GM18868 (cell line): Measurements from ENCODE around the gene CCDC47.
"Not testable (repeated sequence)": the region's sequence is repeated elsewhere in the genome, so short reads cannot be mapped to it uniquely, and the experiment has no call there.

Experiments used
- ATAC-seq: cut with Tn5 transposase; IDR thresholded peaks from one replicate; pipeline ENCODE4 v1.9.1; 2021; ENCODE audit warnings: mild to moderate bottlenecking, moderate library complexity; ENCODE audit not compliant: unreplicated experiment

Gene CCDC47, protein sequence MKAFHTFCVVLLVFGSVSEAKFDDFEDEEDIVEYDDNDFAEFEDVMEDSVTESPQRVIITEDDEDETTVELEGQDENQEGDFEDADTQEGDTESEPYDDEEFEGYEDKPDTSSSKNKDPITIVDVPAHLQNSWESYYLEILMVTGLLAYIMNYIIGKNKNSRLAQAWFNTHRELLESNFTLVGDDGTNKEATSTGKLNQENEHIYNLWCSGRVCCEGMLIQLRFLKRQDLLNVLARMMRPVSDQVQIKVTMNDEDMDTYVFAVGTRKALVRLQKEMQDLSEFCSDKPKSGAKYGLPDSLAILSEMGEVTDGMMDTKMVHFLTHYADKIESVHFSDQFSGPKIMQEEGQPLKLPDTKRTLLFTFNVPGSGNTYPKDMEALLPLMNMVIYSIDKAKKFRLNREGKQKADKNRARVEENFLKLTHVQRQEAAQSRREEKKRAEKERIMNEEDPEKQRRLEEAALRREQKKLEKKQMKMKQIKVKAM

DNA sequence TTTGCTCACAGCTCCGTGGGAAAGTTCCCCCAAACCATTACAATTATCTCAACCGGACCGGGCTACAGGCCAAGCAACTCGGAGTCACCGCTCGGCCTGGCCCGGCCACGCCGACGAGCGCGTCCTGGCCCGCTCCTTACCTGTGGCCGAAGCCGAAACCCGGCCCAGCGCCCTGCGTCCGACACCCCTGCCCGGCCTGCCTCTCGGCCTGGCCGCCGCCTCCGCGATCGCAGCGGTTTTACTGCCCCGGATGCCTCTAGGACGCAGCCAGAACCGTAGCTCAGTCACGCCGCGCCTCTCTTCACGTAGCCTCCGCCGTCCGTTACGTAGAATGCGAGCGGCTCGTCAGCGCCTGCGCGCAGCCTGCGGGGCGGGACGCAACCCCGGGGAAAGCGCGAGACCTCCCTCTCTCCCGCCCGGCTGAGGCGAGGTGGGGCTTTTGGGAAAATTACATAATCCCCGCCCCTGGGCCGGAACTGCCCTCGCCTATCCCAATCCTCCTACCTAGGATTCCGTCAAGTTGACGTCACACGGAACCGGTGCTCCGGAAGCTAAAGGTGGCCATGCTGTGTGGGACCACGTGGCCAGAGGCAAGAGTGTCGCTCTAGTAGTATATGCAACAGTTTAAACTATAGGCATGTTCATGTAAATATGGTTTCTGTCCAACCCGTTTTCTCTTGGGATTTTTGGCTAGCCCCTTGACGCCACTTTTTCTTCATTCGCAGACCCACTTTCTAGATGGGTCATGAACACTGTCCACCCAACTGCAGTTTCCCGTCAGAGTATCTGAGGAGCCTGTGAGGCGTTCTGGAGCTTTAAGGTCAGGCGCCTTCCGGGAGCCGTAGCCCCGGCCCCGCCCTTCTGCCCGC lies at the start of gene CCDC47:
TSS of gene CCDC47 (minus strand) at position 326 of the 869 bp plus-strand sequence. CDS start 7,422 bp downstream, outside the sequence.
- peak; percentile 84 for ATAC-seq

DNA sequence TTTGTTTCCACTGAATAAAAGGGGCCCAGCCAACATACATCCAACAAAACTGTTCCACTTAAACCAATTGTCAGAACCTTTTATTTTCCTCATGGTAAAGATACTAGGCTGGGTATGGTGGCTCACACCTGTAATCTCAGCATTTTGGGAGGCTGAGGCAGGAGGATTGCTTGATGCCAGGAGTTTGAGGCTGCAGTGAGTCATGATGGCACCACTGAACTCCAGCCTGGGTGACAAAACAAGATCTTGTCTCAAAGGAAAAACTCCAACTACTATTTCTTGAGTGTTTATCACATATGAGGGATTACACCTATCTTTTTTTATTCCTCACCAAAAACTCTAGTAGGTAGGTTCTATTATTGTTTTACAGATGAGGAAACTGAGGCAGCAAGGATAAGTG lies 49.1 kb upstream of the CCDC47 start:
- no peak for ATAC-seq

DNA sequence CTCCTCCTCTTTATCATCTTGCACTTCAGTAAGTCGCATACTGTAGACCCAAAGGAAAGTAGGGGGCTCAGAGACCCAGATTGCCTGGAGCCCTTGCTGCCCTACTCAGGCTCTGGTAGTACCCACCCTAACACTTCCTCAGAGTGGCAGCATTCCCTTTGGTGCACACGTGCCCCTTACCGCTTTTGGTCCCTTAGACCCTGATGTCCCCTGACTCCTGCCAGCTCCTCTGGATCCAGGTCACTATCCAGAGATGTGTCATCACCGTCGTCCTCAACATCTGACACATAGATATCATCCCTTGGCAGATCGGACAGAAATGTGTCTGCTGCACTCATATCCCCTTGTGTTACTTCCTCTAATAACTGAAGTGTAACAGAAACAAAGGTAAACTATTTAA lies 48.4 kb upstream of the CCDC47 start:
- no peak for ATAC-seq

DNA sequence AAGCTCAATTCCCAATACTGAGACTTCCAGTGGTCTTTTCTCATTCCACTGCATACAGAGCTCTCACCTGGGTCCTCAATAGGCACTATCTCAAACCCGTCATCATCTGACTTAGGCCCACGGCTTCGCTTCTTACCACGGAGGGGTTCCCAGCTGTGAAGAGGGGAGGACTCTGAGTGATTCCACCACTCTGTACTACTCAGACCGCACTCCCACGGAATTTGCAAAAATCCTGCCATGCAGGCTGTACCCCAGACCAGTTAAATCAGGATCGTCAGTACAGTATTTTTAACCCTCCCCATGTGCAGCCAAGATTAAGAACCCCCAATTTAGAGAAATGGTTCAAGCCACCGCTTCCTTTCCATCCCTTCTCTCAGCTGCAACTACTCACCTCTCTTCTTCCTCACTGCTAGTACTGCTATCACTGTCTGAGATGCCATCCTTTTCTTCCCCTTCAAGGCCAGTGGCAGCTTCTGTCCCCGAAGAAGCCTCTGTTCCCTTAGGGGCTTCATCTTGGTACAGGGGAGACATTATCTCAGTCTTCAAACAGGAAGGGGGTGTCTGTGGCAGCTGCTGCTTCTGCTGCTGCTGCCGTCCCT lies 47.7 kb upstream of the CCDC47 start:
- no peak for ATAC-seq

DNA sequence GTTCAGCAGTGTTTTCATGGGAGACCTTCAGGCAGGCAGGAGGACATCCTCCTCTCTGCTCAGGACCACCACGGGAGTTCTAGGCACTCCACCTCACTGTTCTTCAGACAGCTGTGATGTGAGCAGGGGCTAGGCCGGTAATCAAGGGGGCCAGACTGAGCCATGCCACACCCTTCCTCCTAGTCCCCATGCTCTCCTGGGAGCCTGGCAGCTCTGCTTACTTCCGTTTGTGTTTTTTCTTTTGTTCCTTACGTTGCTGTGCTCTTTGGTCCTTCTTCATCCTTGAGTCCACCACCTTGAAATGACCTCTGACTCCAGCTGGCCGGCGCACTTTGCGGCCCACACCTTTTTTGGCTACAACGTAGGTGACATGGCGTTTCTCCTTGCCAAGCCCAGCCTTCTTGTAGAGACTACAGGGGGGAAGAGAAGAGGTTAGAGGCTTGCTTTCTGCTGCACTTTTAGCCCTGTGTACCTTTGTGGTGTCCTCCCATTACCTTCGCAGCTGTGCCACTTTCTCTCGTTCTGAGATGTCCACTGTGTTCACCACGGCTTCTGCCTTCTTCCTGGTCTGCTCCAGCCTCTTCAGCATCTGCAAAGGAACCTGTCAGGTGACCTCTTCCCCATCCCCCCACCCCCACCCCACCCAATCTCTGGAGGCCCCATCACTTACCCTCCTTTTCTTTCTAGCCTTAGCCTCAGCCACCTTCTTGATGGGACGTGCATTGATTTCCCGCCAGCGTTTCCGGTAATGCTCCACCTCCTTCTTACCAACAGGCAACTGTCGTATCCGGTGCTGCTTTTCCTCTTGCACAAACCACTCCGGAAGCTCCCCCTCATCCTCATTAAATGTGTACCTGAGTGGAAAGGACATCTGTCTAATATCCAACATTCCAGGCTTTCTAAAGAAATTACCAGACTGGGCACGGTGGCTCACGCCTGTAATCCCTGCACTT lies 46.5 kb upstream of the CCDC47 start:
- ATAC-seq: no peak

DNA sequence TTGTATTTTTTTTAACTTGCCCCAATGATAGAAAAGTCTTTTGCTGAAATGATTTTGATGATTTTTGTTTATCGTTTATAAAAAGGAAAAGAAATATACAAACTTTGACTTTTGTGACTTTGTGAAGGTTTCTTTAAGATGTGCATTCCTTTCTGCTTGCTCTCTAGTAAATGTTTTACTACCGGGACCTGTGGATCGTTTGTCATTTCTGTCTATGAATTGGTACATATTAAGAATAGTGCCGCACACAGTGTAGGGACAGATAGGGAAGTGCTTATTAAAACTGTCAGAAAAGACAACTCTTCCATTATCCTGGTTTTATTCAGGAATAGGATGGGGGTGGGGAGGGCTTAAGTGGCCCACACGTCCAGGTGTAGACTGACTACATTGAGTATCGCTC lies 45.7 kb upstream of the CCDC47 start:
- no peak for ATAC-seq

DNA sequence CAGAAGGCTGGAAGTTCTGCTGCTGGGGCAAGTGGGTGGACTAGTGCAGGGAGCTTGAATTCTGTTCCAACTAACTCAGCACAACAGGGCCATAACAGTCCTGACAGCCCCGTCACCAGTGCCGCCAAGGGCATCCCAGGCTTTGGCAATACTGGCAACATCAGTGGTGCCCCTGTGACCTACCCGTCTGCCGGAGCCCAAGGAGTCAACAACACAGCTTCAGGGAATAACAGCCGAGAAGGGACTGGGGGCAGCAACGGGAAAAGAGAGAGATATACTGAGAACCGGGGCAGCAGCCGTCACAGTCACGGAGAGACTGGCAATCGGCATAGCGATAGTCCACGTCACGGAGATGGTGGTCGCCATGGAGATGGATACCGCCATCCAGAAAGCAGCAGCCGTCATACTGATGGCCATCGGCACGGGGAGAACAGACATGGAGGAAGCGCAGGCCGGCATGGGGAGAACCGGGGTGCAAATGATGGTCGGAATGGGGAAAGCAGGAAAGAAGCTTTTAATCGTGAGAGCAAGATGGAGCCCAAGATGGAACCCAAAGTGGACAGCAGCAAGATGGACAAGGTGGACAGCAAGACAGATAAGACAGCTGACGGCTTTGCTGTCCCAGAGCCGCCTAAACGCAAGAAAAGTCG lies 44.5 kb upstream of the CCDC47 start:
- no peak for ATAC-seq

DNA sequence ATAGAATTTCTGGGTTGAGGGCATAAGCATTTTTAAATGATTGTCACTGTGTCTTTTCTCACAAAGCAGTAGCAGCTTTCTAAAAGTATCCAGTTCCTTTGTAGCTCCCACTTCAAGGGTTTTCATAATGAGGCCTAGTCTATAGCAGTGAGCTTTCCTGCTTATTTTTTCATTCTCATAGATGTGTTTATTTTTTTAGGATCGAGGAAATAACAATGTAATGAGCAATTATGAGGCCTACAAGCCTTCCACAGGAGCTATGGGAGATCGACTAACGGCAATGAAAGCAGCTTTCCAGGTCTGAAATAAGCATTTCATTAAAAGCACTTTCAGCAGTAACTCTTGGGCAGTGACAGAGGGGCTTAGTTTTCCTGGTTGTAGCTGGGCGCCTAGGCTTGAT lies 43.3 kb upstream of the CCDC47 start:
- no peak for ATAC-seq

DNA sequence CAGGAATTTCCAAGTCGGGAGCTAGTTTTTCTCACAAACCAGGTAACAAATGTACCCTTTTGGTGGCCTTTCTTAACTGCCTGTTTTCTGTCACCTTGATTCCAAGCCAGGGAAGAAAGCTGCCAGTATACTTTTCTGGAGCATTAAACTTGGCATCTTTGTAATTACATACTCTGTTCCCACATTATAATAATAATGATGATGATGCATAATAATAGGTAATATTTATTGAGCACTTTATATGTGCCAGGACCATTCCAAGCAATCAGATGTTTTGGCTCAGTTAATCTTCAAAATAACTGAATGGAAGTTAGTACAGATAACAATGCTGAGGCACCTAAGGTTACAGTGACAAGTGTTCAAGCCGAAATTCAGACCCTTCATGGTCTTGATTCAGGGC lies 42.7 kb upstream of the CCDC47 start:
- no peak for ATAC-seq

DNA sequence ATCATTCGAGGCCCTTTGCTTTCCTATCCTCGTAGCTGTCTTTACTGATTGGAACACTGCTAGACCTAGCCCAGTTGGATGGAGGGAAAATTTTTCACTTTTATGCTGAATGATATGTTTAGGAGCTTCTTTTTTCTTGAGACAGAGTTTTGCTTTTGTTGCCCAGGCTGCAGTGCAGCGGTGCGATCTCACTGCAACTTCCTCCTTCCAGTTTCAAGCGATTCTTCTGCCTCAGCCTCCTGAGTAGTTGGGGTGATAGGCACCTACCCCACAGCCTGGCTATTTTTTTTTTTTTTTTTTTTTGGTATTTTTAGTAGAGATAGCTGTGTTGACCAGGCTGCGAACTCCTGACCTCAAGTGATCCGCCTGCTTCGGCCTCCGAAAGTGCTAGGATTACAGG lies 36.6 kb upstream of the CCDC47 start:
- ATAC-seq: no peak

DNA sequence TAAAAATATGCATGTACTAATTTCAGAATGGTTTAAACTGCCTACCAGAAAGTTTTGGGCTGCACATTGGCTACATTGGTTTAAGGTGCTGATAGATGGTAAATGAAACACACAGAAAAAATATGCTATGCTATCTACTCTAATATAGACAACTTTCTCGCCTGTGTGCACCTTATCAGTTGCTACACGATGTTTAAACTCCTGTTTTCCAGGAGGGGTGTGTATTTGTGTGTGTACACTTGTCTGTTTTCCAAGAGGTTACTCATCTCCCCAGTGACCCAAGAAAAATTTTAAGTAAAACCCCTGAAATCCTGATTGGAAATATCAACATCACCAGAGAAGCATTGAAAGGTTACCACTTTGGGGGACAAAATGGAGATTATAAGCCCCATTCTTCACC lies 32.2 kb upstream of the CCDC47 start:
- no peak for ATAC-seq

DNA sequence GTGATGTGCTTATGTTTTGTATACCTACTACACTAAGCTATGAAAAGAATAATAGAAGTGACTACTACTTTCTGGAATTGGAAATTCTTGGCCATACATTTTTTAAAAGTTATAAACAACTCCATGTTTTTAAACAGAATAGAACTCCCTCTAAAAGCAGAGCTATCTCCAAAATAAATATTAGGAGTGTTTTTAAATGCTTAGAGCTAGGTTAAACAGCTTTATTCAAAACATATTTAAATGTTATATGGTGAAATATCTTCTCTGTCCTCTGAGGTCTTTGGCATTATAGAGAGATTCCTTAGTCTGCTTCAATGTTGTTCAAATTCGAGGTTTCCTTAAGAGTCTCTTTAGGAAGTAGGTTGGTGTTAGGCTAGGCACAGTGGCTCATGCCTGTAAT lies 30.9 kb upstream of the CCDC47 start:
- no peak for ATAC-seq

DNA sequence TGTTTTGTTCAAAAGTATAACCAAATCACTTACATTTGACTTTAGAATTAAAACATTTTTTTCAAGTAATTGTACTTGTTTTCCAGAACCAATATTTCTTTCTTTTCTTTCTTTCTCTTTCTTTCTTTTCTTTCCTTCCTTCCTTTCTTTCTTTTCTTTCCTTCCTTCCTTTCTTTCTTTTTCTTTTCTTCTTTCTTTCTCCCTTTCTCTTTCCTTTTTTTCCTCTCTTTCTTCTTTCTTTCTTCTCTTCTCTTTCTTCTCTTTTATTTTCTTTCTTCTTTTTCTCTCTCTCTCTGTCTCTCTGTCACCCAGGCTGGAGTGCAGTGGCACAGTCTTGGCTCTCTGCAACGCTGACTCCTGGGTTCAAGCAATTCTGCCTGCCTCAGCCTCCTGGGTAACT lies 27.4 kb upstream of the CCDC47 start:
- no peak for ATAC-seq

DNA sequence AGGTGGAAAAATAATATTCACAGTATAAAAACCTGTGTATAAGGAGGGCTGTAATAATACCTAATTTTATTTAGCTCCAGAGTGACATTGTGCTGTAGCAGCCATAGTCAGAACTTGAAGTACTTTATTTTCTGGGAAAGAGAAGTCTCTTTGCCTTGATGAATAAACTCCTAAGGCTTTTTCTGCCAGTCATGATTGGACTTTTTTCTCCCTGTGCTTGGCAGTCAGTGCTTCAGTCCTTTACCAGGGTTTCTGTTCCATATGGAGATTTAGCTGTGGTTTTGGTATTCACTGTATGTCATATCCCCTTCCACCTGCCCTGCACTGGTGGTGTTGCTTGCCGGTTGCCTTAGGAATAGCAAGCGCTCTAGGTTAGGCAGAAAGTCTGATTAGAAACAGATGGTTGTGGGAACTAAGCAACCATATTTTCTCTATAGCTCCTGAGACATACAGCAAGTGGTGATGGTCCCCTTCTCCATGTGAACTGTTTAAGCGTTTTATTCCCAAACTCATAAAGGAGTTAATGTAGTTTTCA lies 25.2 kb upstream of the CCDC47 start:
- no peak for ATAC-seq

DNA sequence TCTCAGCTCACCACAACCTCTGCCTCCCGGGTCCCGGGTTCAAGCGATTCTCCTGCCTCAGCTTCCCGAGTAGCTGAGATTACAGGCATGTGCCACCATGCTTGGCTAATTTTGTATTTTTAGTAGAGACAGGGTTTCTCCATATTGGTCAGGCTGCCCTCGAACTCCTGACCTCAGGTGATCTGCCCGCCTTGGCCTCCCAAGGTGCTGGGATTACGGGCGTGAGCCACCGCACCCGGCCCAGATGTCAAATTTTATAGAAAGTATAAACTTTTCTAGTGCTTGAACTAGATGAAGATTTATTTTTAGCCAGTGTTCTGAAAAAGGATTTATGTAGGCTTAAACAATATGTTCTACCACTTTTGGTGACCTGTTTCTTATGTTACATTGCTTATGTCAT lies 23.0 kb upstream of the CCDC47 start:
- ATAC-seq: not testable (repeated sequence)

DNA sequence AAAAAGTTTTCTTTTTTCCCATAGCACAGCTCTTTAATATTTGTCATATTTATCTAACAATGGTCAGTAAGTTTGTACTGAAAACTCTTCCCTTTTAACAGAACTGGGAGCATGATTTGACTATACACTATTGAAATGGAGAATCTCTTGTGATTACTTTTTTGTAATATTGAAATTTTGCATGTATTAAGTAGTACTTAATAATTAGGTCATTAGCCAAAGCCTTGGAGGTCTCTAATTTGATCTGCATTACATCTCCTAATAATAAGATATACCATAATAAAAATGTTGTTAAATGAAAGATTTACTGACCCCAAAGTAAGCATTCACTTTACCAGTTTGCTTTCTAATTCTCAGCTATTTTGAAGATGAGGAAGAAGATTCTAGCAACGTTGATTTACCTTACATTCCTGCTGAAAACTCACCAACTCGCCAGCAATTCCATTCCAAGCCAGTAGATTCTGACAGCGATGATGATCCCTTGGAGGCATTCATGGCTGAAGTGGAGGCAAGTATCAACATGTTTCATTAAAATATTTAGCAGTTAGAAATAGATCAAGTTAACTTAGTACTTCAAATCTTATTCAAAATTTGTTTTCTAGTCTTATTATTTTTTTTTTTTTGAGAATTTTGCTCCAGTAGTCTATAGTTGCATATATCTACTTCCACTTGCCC lies 18.8 kb upstream of the CCDC47 start:
- ATAC-seq: no peak

DNA sequence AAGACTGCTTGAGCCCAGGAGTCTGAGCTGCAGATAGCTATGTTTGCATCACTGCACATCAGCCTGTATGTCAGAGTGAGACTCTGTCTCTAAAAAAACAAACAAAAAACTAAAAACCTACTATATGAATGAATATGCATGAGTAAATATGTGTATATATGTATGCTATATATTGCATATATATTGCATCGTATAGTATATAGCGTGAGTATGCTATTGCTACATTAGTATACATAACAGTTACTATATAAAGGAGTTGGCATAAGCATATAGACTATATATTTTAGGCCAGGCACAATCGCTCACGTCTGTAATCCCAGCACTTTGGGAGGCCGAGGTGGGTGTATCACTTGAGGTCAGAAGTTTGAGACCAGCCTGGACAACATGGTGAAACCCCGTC lies 16.7 kb upstream of the CCDC47 start:
- no peak for ATAC-seq

DNA sequence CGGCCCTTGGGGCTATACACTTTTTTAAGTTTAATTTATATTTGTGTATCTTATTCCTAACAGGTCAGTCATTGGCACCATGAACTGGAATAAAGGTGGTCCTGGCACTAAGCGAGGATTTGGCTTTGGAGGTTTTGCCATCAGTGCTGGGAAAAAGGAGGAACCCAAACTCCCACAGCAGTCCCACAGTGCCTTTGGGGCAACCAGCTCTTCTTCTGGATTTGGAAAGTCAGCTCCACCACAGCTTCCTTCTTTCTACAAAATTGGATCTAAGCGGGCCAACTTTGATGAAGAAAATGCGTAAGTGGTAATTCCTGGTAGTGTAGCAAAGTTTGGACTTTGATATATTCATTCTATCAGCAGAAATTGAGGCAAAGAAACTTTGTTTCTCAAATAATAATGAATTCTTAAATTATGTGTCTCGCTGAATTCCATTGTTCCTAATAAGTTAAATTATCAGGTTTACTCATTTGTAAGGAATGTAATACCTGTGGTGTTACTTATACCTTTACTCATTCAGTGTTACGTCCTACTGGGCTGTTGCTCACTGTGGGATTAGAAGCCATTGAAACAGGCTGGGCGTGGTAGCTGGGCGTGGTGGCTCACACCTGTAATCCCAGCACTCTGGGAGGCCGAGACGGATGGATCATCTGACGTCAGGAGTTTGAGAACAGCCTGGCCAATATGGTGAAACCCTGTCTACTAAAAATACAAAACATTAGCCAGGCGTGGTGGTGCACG lies 13.7 kb upstream of the CCDC47 start:
- no peak for ATAC-seq
